GM23338 (cell line): ENCODE measurements around the gene DGKB. TPM values are rescaled to one million over a fixed set of nuclear protein-coding genes. Genes with fewer than 3 reads are reported as not detected.

ENCODE experiments used
- ATAC-seq: fragments of 200-7000 bp; cut with Tn5 transposase; 3 replicates; pipeline ENCODE4 v1.9.1; 2020
- DNase-seq: peaks from one replicate; pipeline ENCODE4 v3.0.0-alpha.2; 2015; ENCODE audit warnings: low spot score
- H2AFZ ChIP-seq: fragments of 200-600 bp; sonication (generic); 2 replicates; pipeline ENCODE4 v1.8.0; 2016; ENCODE audit warnings: antibody characterized with exemption, mild to moderate bottlenecking, moderate library complexity
- H3F3A ChIP-seq: fragments of 200-600 bp; sonication (generic); replicated peaks from 2 replicates; pipeline ENCODE4 v1.8.0; 2017; ENCODE audit warnings: antibody characterized with exemption, mixed run types, low read depth
- H3K27ac ChIP-seq: fragments of 200-600 bp; sonication (generic); 2 replicates; pipeline ENCODE4 v1.6.1; 2016; ENCODE audit warnings: low read depth
- H3K27me3 ChIP-seq: fragments of 200-600 bp; sonication (generic); 2 replicates; pipeline ENCODE4 v1.8.0; 2016; ENCODE audit warnings: mild to moderate bottlenecking, mixed run types, moderate library complexity; ENCODE audit not compliant: insufficient read depth
- H3K36me3 ChIP-seq: fragments of 200-600 bp; sonication (generic); 2 replicates; pipeline ENCODE4 v1.8.0; 2016; ENCODE audit warnings: mild to moderate bottlenecking; ENCODE audit not compliant: insufficient read depth
- H3K4me1 ChIP-seq: fragments of 200-600 bp; sonication (generic); 2 replicates; pipeline ENCODE4 v1.8.0; 2016; ENCODE audit warnings: mild to moderate bottlenecking, moderate library complexity; ENCODE audit not compliant: insufficient read depth
- H3K4me2 ChIP-seq: fragments of 200-600 bp; sonication (generic); 2 replicates; pipeline ENCODE4 v1.7.1; 2017; ENCODE audit warnings: mixed run types
- H3K4me3 ChIP-seq: fragments of 200-600 bp; sonication (generic); 2 replicates; pipeline ENCODE4 v1.6.1; 2016; ENCODE audit warnings: mixed run types
- H3K79me2 ChIP-seq: fragments of 200-600 bp; sonication (generic); replicated peaks from 2 replicates; pipeline ENCODE4 v1.8.0; 2017; ENCODE audit warnings: mild to moderate bottlenecking; ENCODE audit not compliant: insufficient read depth
- H3K9me2 ChIP-seq: fragments of 200-600 bp; sonication (generic); 2 replicates; pipeline ENCODE4 v1.8.0; 2017; ENCODE audit not compliant: insufficient read depth
- H4K20me1 ChIP-seq: fragments of 200-600 bp; sonication (generic); replicated peaks from 2 replicates; pipeline ENCODE4 v1.8.0; 2017; ENCODE audit warnings: mild to moderate bottlenecking; ENCODE audit not compliant: insufficient read depth
- H3K27ac Mint-ChIP-seq: 2 replicates; pipeline ENCODE4 v1.8.0; 2020; ENCODE audit warnings: inconsistent platforms, mild to moderate bottlenecking, moderate library complexity, mixed read lengths
- H3K27me3 Mint-ChIP-seq: 3 replicates; pipeline ENCODE4 v1.8.0; 2022; ENCODE audit warnings: low read depth, mild to moderate bottlenecking, moderate library complexity, mixed read lengths, inconsistent platforms; ENCODE audit not compliant: insufficient read depth, poor library complexity
- H3K36me3 Mint-ChIP-seq: 3 replicates; pipeline ENCODE4 v1.8.0; 2021; ENCODE audit warnings: low read depth, mild to moderate bottlenecking, inconsistent platforms, moderate library complexity, mixed read lengths
- H3K4me1 Mint-ChIP-seq: 3 replicates; pipeline ENCODE4 v1.8.0; 2020; ENCODE audit warnings: mild to moderate bottlenecking, inconsistent platforms, mixed read lengths
- H3K4me3 Mint-ChIP-seq: 3 replicates; pipeline ENCODE4 v1.8.0; 2021; ENCODE audit warnings: moderate library complexity, mild to moderate bottlenecking, inconsistent platforms, mixed read lengths
- H3K9me3 Mint-ChIP-seq: 3 replicates; pipeline ENCODE4 v1.8.0; 2020; ENCODE audit warnings: moderate library complexity, mild to moderate bottlenecking, inconsistent platforms, mixed read lengths
- POLR2AphosphoS5 ChIP-seq: IDR thresholded peaks from 2 replicates; pipeline ENCODE4 v1.6.1; 2016; ENCODE audit warnings: antibody characterized with exemption, low read depth
- polyA plus RNA-seq: library from polyadenylated mRNA; unstranded; fragments of >200 nt; fragmentation: Nextera tagmentation; extraction: Ambion mirVana; gene quantifications from 2 replicates; pipeline ENCODE4 v1.2.1, GENCODE V29; 2016
- total RNA-seq: library from RNA; depleted of rRNA; stranded (reverse); fragments of >200 nt; shearing (Covaris generic); gene quantifications from 2 replicates; pipeline ENCODE4 v1.2.3, GENCODE V29; 2014
- TF ChIP-seq, protein P1 (sequence below): fragments of 250-450 bp; sonication (Bioruptor Pico); IDR thresholded peaks from 2 replicates; pipeline ENCODE4 v1.5.0; 2020; ENCODE audit warnings: mild to moderate bottlenecking, moderate library complexity
- TF ChIP-seq, protein P2 (sequence below), 2 experiments: fragments of 200-600 bp in 1 of 2; sonication (generic) in 1 of 2; conservative IDR thresholded peaks; 2 replicates each; pipeline versions ENCODE4 v1.5.1 to v1.6.1; 2016 to 2017; ENCODE audit warnings: antibody characterized with exemption in 2 of 2, low read depth in 2 of 2, mild to moderate bottlenecking in 2 of 2, moderate library complexity in 1 of 2
- TF ChIP-seq, protein P3 (sequence below): IDR thresholded peaks from 2 replicates; pipeline ENCODE4 v1.6.1; 2016; ENCODE audit warnings: antibody characterized with exemption

The DGKB gene
- total and polyA plus RNA-seq, 2 experiments from 2014 or later, result 4.8 to 11.5 TPM

DNA sequence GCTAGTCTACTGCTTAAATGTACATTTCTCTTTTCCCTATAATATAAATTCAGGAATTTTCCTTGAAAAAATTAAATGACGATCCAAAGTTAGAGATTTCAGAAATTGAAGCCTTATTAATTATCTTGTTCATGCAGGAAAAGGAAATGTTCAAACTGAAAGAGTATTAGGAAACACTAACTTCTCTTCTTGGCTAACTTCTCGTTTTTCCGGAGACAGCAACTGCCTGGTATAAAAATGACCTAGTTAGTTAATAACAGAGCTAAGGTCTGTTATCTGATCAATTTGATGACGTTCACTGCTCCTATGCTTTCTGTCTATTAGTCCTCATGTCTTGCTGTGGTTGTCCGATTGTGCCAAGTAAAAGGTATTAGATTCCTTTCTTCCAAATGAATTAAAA lies 212.5 kb downstream of the DGKB start (continued):
- TF ChIP-seq, protein P1, sequence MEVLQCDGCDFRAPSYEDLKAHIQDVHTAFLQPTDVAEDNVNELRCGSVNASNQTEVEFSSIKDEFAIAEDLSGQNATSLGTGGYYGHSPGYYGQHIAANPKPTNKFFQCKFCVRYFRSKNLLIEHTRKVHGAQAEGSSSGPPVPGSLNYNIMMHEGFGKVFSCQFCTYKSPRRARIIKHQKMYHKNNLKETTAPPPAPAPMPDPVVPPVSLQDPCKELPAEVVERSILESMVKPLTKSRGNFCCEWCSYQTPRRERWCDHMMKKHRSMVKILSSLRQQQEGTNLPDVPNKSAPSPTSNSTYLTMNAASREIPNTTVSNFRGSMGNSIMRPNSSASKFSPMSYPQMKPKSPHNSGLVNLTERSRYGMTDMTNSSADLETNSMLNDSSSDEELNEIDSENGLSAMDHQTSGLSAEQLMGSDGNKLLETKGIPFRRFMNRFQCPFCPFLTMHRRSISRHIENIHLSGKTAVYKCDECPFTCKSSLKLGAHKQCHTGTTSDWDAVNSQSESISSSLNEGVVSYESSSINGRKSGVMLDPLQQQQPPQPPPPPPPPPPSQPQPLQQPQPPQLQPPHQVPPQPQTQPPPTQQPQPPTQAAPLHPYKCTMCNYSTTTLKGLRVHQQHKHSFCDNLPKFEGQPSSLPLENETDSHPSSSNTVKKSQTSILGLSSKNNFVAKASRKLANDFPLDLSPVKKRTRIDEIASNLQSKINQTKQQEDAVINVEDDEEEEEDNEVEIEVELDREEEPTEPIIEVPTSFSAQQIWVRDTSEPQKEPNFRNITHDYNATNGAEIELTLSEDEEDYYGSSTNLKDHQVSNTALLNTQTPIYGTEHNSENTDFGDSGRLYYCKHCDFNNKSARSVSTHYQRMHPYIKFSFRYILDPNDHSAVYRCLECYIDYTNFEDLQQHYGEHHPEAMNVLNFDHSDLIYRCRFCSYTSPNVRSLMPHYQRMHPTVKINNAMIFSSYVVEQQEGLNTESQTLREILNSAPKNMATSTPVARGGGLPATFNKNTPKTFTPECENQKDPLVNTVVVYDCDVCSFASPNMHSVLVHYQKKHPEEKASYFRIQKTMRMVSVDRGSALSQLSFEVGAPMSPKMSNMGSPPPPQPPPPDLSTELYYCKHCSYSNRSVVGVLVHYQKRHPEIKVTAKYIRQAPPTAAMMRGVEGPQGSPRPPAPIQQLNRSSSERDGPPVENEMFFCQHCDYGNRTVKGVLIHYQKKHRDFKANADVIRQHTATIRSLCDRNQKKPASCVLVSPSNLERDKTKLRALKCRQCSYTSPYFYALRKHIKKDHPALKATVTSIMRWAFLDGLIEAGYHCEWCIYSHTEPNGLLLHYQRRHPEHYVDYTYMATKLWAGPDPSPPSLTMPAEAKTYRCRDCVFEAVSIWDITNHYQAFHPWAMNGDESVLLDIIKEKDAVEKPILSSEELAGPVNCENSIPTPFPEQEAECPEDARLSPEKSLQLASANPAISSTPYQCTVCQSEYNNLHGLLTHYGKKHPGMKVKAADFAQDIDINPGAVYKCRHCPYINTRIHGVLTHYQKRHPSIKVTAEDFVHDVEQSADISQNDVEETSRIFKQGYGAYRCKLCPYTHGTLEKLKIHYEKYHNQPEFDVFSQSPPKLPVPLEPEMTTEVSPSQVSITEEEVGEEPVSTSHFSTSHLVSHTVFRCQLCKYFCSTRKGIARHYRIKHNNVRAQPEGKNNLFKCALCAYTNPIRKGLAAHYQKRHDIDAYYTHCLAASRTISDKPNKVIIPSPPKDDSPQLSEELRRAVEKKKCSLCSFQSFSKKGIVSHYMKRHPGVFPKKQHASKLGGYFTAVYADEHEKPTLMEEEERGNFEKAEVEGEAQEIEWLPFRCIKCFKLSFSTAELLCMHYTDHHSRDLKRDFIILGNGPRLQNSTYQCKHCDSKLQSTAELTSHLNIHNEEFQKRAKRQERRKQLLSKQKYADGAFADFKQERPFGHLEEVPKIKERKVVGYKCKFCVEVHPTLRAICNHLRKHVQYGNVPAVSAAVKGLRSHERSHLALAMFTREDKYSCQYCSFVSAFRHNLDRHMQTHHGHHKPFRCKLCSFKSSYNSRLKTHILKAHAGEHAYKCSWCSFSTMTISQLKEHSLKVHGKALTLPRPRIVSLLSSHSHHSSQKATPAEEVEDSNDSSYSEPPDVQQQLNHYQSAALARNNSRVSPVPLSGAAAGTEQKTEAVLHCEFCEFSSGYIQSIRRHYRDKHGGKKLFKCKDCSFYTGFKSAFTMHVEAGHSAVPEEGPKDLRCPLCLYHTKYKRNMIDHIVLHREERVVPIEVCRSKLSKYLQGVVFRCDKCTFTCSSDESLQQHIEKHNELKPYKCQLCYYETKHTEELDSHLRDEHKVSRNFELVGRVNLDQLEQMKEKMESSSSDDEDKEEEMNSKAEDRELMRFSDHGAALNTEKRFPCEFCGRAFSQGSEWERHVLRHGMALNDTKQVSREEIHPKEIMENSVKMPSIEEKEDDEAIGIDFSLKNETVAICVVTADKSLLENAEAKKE (CRISPR knock-in tag), result no peak
- TF ChIP-seq, protein P2, sequence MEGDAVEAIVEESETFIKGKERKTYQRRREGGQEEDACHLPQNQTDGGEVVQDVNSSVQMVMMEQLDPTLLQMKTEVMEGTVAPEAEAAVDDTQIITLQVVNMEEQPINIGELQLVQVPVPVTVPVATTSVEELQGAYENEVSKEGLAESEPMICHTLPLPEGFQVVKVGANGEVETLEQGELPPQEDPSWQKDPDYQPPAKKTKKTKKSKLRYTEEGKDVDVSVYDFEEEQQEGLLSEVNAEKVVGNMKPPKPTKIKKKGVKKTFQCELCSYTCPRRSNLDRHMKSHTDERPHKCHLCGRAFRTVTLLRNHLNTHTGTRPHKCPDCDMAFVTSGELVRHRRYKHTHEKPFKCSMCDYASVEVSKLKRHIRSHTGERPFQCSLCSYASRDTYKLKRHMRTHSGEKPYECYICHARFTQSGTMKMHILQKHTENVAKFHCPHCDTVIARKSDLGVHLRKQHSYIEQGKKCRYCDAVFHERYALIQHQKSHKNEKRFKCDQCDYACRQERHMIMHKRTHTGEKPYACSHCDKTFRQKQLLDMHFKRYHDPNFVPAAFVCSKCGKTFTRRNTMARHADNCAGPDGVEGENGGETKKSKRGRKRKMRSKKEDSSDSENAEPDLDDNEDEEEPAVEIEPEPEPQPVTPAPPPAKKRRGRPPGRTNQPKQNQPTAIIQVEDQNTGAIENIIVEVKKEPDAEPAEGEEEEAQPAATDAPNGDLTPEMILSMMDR (conservative IDR thresholded peaks at IDR 0.05; ENCODE audit: low read depth in 2 of 2), result no peak

DNA sequence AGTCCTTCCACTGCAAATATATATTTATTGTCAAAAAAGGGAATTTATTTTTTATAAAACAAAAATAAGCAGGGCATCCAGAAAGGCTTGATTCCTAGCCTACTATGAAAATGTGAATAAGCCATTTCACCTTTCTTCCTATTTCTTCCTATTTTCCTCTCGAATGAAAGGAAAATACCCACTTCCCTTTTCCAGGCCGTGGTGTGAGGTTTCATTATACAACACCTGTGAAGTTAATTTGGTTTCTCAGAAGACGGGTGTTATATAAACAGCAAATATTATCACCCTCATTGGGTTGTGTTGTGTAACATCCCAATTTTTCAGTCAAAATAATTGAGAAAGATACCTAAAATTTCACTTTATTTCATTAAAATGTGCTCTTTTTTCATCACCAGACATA lies 214.3 kb downstream of the DGKB start:
- H3K79me2 ChIP-seq, result no peaks in the 10 kb centered on the region
- DNase-seq, result no peak
- peaks cover 6% of the 10 kb centered on the region for H3K4me1 ChIP-seq
- Mint-ChIP-seq H3K4me1 (peaks cover 5% of the 10 kb centered on the region), H3K4me3 (no peak overlapping the region), H3K27ac (no peak overlapping the region), H3K36me3 (peaks cover 3% of the 10 kb centered on the region; the same call in 2 of the 3 replicates), H3K9me3 (no peaks in the 10 kb centered on the region), H3K27me3 (no peaks in the 10 kb centered on the region)
- H3K4me2 ChIP-seq, result no peak overlapping the region
- no peaks in the 10 kb centered on the region for H3K27me3 ChIP-seq
- no peaks in the 10 kb centered on the region for H3K36me3 ChIP-seq
- no peak overlapping the region for H3K4me3 ChIP-seq
- no peaks in the 10 kb centered on the region for H3K9me2 ChIP-seq
- H3K27ac ChIP-seq, result no peak overlapping the region
- TF ChIP-seq, protein P3, sequence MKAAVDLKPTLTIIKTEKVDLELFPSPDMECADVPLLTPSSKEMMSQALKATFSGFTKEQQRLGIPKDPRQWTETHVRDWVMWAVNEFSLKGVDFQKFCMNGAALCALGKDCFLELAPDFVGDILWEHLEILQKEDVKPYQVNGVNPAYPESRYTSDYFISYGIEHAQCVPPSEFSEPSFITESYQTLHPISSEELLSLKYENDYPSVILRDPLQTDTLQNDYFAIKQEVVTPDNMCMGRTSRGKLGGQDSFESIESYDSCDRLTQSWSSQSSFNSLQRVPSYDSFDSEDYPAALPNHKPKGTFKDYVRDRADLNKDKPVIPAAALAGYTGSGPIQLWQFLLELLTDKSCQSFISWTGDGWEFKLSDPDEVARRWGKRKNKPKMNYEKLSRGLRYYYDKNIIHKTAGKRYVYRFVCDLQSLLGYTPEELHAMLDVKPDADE, result no peak
- no peak for TF ChIP-seq POLR2AphosphoS5
- TF ChIP-seq, protein P1 (CRISPR knock-in tag), result no peak
- H3F3A ChIP-seq, result no peaks in the 10 kb centered on the region
- ATAC-seq, result no peak
- no peak overlapping the region for H2AFZ ChIP-seq
- no peaks in the 10 kb centered on the region for H4K20me1 ChIP-seq
